Ishikawa (cell line): ENCODE measurements around the gene PPM1B.

ENCODE experiments used
- CEBPB ChIP-seq: IDR thresholded peaks from 2 replicates; pipeline ENCODE4 v1.6.1; 2012
- CREB1 ChIP-seq: IDR thresholded peaks from 2 replicates; pipeline ENCODE4 v1.6.1; 2012; ENCODE audit warnings: low read depth
- EGR1 ChIP-seq: IDR thresholded peaks from 2 replicates; pipeline ENCODE4 v1.6.1; 2012
- EP300 ChIP-seq: IDR thresholded peaks from 2 replicates; pipeline ENCODE4 v1.6.1; 2012; ENCODE audit warnings: borderline replicate concordance
- FOXM1 ChIP-seq: IDR thresholded peaks from 2 replicates; pipeline ENCODE4 v1.6.1; 2012; ENCODE audit warnings: low read depth, borderline replicate concordance
- NFIC ChIP-seq: IDR thresholded peaks from 2 replicates; pipeline ENCODE4 v1.6.1; 2012
- RAD21 ChIP-seq: IDR thresholded peaks from 2 replicates; pipeline ENCODE4 v1.6.1; 2012; ENCODE audit warnings: low read depth
- TAF1 ChIP-seq: IDR thresholded peaks from 2 replicates; pipeline ENCODE4 v1.6.1; 2012; ENCODE audit warnings: low read depth, mild to moderate bottlenecking
- TCF12 ChIP-seq: IDR thresholded peaks from 2 replicates; pipeline ENCODE4 v1.6.1; 2012; ENCODE audit warnings: low read depth
- YY1 ChIP-seq: IDR thresholded peaks from 2 replicates; pipeline ENCODE4 v1.6.1; 2012; ENCODE audit warnings: low read depth
- TF ChIP-seq, protein P1 (sequence below): IDR thresholded peaks from 2 replicates; pipeline ENCODE4 v1.6.1; 2012
- TF ChIP-seq, protein P2 (sequence below): IDR thresholded peaks from 2 replicates; pipeline ENCODE4 v1.6.1; 2012
- TF ChIP-seq, protein P3 (sequence below): IDR thresholded peaks from 2 replicates; pipeline ENCODE4 v1.6.1; 2012; ENCODE audit warnings: low read depth, mild to moderate bottlenecking

- TF ChIP-seq RAD21 = peak; percentile 66
- no peak for TF ChIP-seq EP300
- peak; percentile 40 for TF ChIP-seq NFIC
- TF ChIP-seq, protein P1, sequence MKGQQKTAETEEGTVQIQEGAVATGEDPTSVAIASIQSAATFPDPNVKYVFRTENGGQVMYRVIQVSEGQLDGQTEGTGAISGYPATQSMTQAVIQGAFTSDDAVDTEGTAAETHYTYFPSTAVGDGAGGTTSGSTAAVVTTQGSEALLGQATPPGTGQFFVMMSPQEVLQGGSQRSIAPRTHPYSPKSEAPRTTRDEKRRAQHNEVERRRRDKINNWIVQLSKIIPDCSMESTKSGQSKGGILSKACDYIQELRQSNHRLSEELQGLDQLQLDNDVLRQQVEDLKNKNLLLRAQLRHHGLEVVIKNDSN = no peak; the same call in 1 of the 2 replicates
- no peak for TF ChIP-seq YY1
- TF ChIP-seq FOXM1 = no peak
- TF ChIP-seq, protein P2, sequence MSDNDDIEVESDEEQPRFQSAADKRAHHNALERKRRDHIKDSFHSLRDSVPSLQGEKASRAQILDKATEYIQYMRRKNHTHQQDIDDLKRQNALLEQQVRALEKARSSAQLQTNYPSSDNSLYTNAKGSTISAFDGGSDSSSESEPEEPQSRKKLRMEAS = peak; percentile 54; the same call in 1 of the 2 replicates
- no peak for TF ChIP-seq TAF1
- TF ChIP-seq EGR1 = no peak
- TF ChIP-seq, protein P3, sequence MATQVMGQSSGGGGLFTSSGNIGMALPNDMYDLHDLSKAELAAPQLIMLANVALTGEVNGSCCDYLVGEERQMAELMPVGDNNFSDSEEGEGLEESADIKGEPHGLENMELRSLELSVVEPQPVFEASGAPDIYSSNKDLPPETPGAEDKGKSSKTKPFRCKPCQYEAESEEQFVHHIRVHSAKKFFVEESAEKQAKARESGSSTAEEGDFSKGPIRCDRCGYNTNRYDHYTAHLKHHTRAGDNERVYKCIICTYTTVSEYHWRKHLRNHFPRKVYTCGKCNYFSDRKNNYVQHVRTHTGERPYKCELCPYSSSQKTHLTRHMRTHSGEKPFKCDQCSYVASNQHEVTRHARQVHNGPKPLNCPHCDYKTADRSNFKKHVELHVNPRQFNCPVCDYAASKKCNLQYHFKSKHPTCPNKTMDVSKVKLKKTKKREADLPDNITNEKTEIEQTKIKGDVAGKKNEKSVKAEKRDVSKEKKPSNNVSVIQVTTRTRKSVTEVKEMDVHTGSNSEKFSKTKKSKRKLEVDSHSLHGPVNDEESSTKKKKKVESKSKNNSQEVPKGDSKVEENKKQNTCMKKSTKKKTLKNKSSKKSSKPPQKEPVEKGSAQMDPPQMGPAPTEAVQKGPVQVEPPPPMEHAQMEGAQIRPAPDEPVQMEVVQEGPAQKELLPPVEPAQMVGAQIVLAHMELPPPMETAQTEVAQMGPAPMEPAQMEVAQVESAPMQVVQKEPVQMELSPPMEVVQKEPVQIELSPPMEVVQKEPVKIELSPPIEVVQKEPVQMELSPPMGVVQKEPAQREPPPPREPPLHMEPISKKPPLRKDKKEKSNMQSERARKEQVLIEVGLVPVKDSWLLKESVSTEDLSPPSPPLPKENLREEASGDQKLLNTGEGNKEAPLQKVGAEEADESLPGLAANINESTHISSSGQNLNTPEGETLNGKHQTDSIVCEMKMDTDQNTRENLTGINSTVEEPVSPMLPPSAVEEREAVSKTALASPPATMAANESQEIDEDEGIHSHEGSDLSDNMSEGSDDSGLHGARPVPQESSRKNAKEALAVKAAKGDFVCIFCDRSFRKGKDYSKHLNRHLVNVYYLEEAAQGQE = no peak
- TF ChIP-seq CEBPB = no peak
- TF ChIP-seq CREB1 = no peak
- no peak for TF ChIP-seq TCF12
These were observed 75.6 kb downstream of the PPM1B start for GRCh38 chr2:44244135-44244871.
